Jurkat, Clone E6-1 (cell line): ENCODE measurements around the gene NRCAM.
"Not testable (repeated sequence)": the region's sequence is repeated elsewhere in the genome, so short reads cannot be mapped to it uniquely, and the experiment has no call there.

Source experiments
- DNase-seq: peaks from one replicate; pipeline ENCODE4 v3.0.0-alpha.2; 2011; ENCODE audit warnings: low read depth, low spot score
- H3K4me3 ChIP-seq: 2 replicates; pipeline ENCODE4 v1.5.1; 2011; ENCODE audit warnings: mild to moderate bottlenecking, low read length, control low read depth, moderate library complexity

The NRCAM gene

GRCh38 chr7:108408296-108408991 lies 47.8 kb downstream of the NRCAM start:
- no peak for DNase-seq
- H3K4me3 ChIP-seq = no peak overlapping the region

GRCh38 chr7:108407676-108408075 lies 48.6 kb downstream of the NRCAM start:
- DNase-seq = no peak

GRCh38 chr7:108406222-108406890 lies 49.9 kb downstream of the NRCAM start:
- H3K4me3 ChIP-seq = no peak overlapping the region
- no peak for DNase-seq

More at GRCh38 chr7:108407676-108408075, 48.6 kb downstream of the NRCAM start:
- no peak overlapping the region for H3K4me3 ChIP-seq

- no peak for DNase-seq
Measured at GRCh38 chr7:108404509-108405420, 51.5 kb downstream of the NRCAM start.

GRCh38 chr7:108403597-108404217 lies 52.5 kb downstream of the NRCAM start:
- no peak for DNase-seq
- H3K4me3 ChIP-seq = no peak overlapping the region

More at GRCh38 chr7:108404509-108405420, 51.5 kb downstream of the NRCAM start:
- H3K4me3 ChIP-seq = no peak overlapping the region

GRCh38 chr7:108402865-108403264 lies 53.4 kb downstream of the NRCAM start:
- DNase-seq = no peak
- no peak overlapping the region for H3K4me3 ChIP-seq

DNA sequence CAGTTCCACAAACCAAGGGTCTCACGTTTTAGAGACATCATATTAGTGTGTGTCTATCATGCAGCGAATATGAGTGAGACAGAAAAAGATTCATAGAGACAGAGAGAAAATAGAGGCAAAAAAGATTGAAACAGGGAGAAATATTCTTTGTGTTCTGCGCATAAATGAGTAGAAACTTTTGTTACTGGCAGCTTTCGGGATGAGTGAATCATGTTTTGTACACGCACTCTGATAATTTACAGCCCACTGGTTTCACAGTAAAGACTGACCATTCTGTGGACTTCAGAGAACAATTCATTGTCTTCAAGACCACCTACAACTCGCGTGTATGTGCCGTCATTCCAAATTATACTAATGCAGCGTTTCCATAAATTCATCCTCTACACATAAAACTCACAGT lies 60.2 kb downstream of the NRCAM start:
- no peak for DNase-seq
- no peak overlapping the region for H3K4me3 ChIP-seq

DNA sequence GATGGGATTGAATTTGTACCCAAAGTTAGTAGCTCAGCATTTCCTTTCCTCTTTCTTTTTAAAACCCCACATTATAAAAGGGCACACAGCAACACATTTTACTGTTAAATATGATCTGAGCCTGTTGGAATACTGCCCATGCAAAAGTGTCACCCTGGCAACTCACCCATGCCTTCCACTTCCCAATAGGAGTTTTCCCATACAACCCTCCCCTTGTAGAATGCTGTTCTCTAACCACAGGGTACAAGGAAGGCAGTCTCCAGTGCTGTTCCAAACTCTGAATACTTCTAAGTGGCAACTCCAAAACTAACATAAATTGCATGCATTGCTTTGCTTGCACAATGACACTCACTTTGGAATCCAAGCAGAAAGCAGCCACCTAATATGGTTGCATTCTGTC lies 60.8 kb downstream of the NRCAM start:
- no peak for DNase-seq
- no peak overlapping the region for H3K4me3 ChIP-seq

- not testable (repeated sequence) for H3K4me3 ChIP-seq, DNase-seq
Measured at GRCh38 chr7:108393097-108393496, 63.1 kb downstream of the NRCAM start.

DNA sequence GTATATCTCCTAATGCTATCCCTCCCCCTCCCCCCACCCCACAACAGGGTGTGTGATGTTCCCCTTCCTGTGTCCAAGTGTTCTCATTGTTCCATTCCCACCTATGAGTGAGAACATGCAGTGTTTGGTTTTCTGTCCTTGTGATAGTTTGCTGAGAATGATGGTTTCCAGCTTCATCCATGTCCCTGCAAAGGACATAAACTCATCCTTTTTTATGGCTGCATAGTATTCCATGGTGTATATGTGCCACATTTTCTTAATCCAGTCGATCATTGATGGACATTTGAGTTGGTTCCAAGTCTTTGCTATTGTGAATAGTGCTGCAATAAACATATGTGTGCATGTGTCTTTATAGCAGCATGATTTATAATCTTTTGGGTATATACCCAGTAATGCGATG lies 68.5 kb downstream of the NRCAM start:
- H3K4me3 ChIP-seq, DNase-seq: not testable (repeated sequence)

DNA sequence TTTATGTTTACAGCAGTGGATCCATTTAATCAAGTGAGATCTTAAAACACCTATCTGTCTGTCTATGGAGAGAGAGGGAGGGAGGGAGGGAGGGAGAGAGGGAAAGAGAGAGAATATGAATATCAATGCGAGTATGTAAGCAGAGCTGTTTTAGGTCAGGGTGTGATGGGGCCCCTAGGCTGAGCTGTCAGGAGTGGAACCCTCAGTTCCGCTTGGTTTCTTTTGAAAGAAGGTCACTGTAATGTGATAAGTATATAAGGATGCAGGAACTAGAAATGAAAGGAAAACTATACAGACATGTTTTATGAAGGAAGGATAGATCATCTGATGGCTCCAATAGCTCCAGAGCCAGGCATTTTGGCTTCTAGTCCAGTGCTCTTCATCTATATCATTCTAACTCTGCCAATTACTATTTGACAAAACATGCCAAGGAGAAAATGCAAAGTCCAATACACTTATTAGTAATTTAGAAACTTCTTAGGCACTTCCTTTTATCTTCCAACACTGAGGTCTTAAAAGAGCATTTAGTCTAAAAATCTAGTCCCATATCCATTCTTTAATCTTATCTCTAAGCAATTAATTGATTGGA lies 70.3 kb downstream of the NRCAM start:
- no peak overlapping the region for H3K4me3 ChIP-seq
- DNase-seq = no peak

DNA sequence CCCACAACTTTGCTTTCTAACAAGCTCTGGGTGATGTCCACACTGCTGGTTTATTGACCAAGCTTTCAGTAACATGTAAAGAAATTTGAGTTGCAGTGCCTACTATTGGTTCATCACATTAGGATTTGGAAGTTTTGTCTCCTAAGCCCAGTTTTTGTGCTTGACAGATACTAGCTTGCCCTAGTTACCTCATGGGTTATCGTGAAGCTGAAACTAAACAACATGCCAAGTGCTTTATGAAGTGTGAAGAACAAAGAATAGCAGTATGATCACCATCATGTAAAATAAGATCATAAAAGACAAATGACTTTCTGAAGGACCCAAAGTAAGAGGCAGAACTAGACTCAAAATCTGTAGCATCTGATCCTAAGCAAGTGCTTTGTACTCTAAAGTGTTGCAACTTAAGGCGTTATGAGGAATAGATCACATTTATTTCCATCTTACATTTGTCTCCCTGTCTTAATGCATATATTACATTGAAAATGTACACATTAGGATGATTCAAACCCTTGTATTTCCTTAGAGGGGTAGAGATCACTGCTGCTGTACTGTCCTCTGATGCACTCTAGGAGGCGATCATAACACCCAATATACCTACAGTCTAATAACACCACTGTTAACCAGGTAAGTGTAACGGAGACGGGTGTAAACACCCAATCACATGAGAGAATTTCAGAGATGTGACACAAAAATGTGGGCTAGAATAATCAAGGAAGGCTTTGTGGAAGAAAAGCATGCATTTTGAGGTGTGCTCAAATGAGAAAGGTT lies 71.3 kb downstream of the NRCAM start:
- H3K4me3 ChIP-seq = no peak overlapping the region
- no peak for DNase-seq

GRCh38 chr7:108382932-108383331 lies 73.3 kb downstream of the NRCAM start:
- no peak overlapping the region for H3K4me3 ChIP-seq
- no peak for DNase-seq

- no peak overlapping the region for H3K4me3 ChIP-seq
- no peak for DNase-seq
Measured at GRCh38 chr7:108380517-108380916, 75.7 kb downstream of the NRCAM start.

DNA sequence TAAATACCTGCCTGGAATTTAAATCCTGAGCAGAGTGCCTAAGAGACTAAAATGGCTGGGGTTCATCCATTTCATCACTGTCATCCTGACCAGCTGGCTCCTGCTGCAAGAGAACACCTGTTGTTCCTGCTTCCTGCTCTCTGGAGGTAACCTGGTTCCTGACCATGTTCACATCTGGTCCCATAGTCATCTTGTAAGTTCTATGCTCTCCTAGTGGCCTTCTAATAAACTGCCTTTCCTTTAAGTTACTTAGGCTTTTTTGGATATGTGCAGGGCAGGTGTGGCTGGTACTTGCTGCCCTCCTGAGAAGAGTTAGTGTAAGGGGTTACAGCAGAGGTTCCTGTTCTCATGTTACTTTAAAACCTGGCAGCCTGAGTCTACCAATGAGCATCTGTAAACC lies 80.0 kb downstream of the NRCAM start:
- H3K4me3 ChIP-seq = no peak overlapping the region
- no peak for DNase-seq

DNA sequence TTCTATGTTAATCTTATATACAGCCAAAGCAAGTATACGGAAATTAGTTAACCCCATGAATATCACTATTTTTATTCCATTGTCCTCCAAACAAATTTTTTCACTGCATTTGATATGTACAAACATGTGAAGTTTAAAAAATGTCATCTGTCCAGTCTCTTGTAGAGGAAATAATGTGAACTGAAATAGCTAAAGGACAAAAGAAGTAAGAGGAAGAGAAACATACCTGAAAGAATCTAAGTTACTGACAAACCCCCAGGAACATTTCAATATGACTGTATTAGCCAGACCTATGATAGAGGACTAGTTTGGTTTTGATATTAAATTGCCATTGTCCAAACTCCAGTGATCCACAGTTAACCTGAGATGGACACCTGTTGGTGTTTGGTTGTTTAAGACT lies 80.6 kb downstream of the NRCAM start:
- DNase-seq = no peak
- H3K4me3 ChIP-seq = no peak overlapping the region

DNA sequence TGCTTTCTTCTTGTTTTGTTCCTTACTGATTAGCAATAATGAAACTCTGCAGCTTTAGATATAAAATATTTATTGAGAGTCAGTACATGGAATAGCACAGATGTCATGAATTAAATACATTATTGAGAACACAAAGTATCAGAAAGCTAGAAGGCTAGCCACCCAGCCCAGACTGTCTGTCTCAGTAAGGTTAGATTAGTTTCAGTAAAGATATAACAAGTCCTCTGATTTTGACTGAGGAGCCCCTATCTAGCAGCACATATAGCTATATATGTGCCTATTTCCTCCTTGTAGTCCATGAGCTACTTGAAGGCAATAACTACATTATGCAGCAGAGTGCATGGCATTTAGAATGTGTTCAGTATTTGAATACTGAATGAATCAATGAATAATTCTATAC lies 81.3 kb downstream of the NRCAM start:
- DNase-seq = no peak
- H3K4me3 ChIP-seq = no peak overlapping the region

DNA sequence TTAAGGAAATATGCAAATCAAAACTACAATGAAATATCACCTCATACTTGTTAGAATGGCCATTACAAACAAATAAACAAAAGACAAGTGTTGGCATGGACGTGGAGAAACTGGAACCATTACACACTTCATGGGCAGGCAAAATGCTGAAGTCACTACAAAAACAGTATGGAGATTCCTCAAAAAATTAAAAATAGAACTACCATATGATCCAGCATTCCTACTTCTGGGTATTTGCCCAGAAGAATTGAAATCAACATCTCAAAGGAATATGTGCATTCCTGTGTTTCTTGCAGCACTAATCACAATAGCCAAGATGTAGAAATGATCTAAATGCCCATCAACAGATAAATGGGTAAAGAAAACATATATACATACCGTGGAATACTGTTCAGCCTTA lies 83.6 kb downstream of the NRCAM start:
- DNase-seq = no peak
- H3K4me3 ChIP-seq = no peak overlapping the region
